HG02884 (cell line): ENCODE results near the gene KRTAP10-8.
"Not testable (repeated sequence)": the region's sequence is repeated elsewhere in the genome, so short reads cannot be mapped to it uniquely, and the experiment has no call there.

ENCODE experiments used
- ATAC-seq: cut with Tn5 transposase; IDR thresholded peaks from one replicate; pipeline ENCODE4 v1.9.1; 2021; ENCODE audit warnings: mild to moderate bottlenecking, moderate library complexity; ENCODE audit not compliant: unreplicated experiment

The KRTAP10-8 gene

DNA sequence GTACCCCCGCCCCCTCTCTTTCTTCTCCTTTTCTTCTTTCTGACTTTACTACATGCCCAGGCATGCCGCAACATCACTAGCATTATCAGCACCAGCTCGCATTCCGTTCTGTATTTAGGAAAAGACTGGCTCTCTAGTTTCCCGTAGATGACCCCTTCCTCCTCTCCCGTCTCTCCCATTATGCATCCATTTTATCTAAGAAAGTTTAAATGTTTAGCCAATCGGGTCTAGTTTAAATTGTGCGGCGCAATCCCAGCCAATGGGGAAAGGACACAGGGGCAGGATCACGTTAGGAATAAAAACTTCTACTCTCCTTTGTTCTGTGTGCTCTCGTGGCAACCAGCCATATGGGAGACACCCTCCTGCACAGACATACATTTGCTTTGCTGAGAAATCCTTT, 13.8 kb upstream of the KRTAP10-8 start:
- no peak for ATAC-seq

DNA sequence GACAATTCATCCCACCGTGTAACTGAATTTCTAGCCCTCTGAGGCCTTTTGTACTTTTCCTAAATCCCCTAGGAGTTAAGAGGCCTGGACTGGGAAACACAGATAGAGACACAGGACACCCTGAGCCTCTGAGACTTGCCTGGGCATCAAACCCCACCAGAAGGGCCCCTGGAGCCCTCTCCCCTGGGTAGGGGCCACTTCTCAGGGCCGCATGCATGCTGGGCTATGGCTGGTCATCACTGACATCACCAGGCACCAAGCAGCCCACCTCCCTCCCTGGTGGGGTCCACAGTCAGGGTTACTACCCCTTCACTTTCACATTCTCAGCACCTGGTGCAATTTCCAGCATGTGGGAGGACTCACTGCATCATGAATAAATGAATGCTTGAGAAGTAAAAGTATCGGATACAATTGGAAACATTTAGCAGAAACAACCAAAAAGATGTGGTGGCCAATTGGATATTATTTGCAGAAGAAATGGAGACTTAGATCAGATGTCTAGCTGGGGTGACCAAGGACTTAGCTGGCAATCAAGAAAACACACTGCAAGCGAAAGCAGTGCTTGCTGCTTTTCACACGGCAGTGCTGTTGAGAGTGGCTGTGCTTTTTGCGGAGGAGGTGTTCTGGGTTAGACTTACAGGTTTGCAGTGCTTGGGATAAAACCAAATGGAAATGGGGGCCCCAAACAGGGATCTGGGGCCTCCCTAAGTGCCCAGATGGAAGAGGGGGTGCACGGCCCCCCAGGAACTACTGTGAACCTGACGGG, 12.4 kb upstream of the KRTAP10-8 start:
- no peak for ATAC-seq

- ATAC-seq: not testable (repeated sequence)
Observed at GRCh38 chr21:44600118-44600978, 11.5 kb upstream of the KRTAP10-8 start, which contains the start of gene KRTAP10-7. TSS of gene KRTAP10-7 (plus strand) at chr21:44600597. CDS start at chr21:44600622, 25 bp downstream.

DNA sequence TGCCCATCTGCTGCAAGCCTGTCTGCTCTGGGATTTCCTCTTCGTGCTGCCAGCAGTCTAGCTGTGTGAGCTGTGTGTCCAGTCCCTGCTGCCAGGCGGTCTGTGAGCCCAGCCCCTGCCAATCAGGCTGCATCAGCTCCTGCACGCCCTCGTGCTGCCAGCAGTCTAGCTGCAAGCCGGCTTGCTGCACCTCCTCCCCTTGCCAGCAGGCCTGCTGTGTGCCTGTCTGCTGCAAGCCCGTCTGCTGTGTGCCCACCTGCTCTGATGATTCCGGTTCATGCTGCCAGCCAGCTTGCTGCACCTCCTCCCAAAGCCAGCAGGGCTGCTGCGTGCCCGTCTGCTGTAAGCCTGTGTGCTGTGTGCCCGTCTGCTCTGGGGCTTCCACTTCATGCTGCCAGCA, 10.8 kb upstream of the KRTAP10-8 start:
- not testable (repeated sequence) for ATAC-seq

GRCh38 chr21:44601596-44602462, 10.1 kb upstream of the KRTAP10-8 start:
- no peak for ATAC-seq

- ATAC-seq: no peak
Observed at GRCh38 chr21:44602463-44602850, 9.4 kb upstream of the KRTAP10-8 start.

- ATAC-seq: no peak
Observed at GRCh38 chr21:44603109-44603875, 8.6 kb upstream of the KRTAP10-8 start.

- ATAC-seq: no peak
Observed at GRCh38 chr21:44603911-44604310, 8.0 kb upstream of the KRTAP10-8 start.

GRCh38 chr21:44606495-44606894, 5.4 kb upstream of the KRTAP10-8 start:
- ATAC-seq: no peak

- ATAC-seq: no peak
Observed at GRCh38 chr21:44609193-44609592, 2.7 kb upstream of the KRTAP10-8 start.

GRCh38 chr21:44610157-44610843, 1.6 kb upstream of the KRTAP10-8 start:
- ATAC-seq: not testable (repeated sequence)

- no peak for ATAC-seq
Observed at GRCh38 chr21:44611551-44611950, 328 bp upstream of the KRTAP10-8 start.

- no peak for ATAC-seq
Observed at GRCh38 chr21:44612669-44613229, 870 bp downstream of the KRTAP10-8 start.

DNA sequence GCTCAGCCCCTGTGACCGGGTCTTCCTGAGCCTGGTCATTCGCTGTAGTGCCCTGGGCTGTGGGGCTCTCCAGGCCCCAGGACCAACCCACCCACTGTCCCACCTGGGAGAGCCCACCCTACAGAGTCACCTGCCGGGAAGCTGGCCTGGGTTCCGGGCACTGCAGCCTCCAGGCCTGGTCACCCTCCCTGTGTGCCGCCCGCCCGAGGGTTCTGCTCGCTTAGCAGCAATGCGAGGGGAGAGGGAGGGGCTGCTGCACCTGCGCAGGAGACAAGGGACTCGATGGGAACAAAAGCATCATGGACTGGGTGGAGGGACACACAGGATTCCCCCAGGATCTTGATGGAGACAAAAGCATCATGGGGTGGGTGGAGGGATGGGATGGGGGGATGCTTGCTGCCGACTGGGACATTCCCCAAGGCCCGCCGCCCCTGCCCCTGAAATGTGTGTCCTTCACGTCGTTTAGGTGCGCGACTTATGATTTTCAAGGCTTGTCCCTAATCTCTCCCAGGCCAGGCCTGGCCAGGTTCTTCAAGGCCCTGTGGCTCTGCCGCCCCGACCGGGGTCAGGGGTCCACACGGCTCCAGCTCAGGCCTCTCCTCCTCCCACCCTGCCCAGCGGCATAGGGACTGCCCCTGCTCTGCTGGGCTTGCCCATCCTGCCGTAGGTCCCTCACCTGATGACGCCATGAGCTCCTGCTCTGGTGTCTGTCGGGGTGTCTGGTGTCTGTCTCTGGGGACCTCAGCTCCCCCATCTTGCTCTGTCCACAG, 1.7 kb downstream of the KRTAP10-8 start:
- ATAC-seq: no peak

- no peak for ATAC-seq
Observed at GRCh38 chr21:44614161-44614631, 2.3 kb downstream of the KRTAP10-8 start.

DNA sequence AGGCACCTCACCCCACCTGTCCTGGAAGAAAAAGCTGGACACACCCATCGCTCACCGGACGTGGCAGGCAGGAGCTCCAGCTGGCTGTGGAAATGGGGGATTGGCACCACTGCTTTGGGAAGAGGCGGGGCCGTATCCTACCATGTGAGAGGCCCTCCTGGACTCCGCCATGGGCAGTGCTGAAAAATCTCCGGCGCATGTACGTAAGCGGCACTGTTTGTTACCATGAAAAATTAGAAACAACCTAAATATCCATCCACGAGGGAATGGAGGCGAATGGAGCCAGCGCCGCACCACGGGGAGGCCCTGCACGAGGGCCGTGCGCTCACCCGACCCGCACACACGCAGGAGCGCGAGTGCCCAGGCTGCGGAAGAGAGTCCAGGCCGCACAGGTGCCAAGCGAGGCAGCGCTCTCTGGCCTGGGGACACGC, 3.1 kb downstream of the KRTAP10-8 start:
- ATAC-seq: no peak

- ATAC-seq: no peak
Observed at GRCh38 chr21:44615466-44615865, 3.6 kb downstream of the KRTAP10-8 start.

DNA sequence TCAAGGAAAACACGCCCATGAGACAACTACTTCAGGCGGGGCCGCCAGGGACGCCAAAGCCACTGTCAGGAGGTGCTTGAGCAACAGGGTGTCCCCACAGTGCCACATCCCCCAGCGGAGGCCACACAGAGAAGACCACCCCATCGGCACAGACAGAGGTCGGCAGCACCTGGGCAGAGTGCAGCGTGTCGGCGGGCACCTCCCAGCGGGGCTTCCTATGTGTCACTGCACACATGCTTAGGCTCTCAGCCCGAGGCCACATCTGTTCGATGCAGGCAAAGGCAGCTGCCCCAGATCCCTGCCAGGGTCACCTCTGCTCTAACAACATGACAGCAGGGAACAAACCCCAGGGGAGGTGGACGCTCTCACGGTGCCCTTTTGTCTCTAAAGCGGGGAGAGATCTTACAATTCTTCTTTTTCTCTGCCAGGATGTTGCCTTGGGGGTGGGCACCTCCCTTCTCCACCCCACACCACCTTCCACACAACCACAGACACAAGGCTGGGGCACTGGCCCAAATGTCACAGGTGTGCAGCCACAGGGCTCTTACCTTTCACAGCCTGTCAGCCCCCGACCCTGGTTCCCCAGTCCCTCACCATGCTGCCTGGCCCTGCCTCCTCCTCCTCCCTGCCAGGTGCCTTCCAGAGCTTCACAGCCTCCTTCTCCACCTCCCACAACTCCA, 4.2 kb downstream of the KRTAP10-8 start:
- ATAC-seq: no peak
